A673 (cell line): ENCODE results near the gene ZNF366.

Source experiments
- EZH2 ChIP-seq: fragments of 200-600 bp; sonication (generic); IDR thresholded peaks from 2 replicates; pipeline ENCODE4 v1.6.1; 2017; ENCODE audit warnings: borderline replicate concordance, low read depth, mild to moderate bottlenecking, mixed read lengths, antibody characterized with exemption, low read length; ENCODE audit not compliant: poor library complexity, severe bottlenecking
- TF ChIP-seq, protein P1 (sequence below): fragments of 300-800, 200-600 bp; sonication (generic); conservative IDR thresholded peaks from 2 replicates; pipeline ENCODE4 v1.5.1; 2017; ENCODE audit warnings: low read depth, mild to moderate bottlenecking, antibody characterized with exemption, low read length, moderate library complexity, mixed read lengths

DNA sequence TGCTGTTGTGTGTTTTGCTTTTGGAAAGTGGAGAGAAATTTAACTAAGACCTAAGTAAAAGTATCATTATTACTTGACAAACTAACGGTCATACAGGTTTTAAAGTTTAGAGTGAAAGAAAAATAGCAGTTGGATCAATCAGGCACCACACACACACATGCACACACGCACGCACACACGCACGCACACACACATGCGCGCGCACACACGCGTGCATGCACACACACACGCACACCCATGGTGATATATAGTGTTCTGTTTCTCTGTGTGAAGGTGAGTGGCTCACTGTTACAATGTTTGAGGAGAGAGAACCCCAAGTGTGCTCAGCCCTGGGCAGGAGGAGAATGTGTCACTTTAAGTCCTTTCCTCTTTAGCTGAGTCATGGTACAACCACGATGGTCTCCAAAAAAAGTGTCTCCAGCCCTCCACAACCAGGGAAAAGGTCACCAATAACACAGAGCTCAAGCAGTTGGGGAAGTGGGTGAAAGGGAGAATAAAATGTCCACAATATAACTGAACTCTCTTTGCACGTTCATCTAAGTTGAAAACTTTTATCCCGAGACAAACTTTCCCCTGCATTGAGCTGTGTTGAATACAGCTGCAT lies 3.2 kb downstream of the ZNF366 start:
- TF ChIP-seq, protein P1, sequence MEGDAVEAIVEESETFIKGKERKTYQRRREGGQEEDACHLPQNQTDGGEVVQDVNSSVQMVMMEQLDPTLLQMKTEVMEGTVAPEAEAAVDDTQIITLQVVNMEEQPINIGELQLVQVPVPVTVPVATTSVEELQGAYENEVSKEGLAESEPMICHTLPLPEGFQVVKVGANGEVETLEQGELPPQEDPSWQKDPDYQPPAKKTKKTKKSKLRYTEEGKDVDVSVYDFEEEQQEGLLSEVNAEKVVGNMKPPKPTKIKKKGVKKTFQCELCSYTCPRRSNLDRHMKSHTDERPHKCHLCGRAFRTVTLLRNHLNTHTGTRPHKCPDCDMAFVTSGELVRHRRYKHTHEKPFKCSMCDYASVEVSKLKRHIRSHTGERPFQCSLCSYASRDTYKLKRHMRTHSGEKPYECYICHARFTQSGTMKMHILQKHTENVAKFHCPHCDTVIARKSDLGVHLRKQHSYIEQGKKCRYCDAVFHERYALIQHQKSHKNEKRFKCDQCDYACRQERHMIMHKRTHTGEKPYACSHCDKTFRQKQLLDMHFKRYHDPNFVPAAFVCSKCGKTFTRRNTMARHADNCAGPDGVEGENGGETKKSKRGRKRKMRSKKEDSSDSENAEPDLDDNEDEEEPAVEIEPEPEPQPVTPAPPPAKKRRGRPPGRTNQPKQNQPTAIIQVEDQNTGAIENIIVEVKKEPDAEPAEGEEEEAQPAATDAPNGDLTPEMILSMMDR: no peak
- no peak for TF ChIP-seq EZH2
